Neuronal stem cell (in vitro differentiated cells): ENCODE measurements around the gene ZNF212.

ENCODE experiments used
- DNase-seq: peaks from one replicate; pipeline ENCODE4 v3.0.0-alpha.2; 2013; ENCODE audit warnings: low spot score
- H2AFZ ChIP-seq: one replicate; pipeline ENCODE4 v1.6.1; 2013; ENCODE audit warnings: mild to moderate bottlenecking, low read length, inconsistent platforms
- H2AK5ac ChIP-seq: 2 replicates; pipeline ENCODE4 v1.6.1; 2013; ENCODE audit warnings: low read depth, mild to moderate bottlenecking, inconsistent platforms, low read length, moderate library complexity, mixed read lengths
- H2BK120ac ChIP-seq: 2 replicates; pipeline ENCODE4 v1.6.1; 2013; ENCODE audit warnings: low read depth, mild to moderate bottlenecking, inconsistent platforms, low read length, moderate library complexity, mixed read lengths
- H2BK12ac ChIP-seq: one replicate; pipeline ENCODE4 v1.6.1; 2013; ENCODE audit warnings: low read length, inconsistent platforms
- H2BK15ac ChIP-seq: 2 replicates; pipeline ENCODE4 v1.6.1; 2013; ENCODE audit warnings: mild to moderate bottlenecking, low read length, inconsistent platforms, mixed read lengths
- H2BK5ac ChIP-seq: one replicate; pipeline ENCODE4 v1.6.1; 2013; ENCODE audit warnings: inconsistent platforms, mild to moderate bottlenecking, low read length, moderate library complexity
- H3K14ac ChIP-seq: one replicate; pipeline ENCODE4 v1.6.1; 2013; ENCODE audit warnings: low read length, inconsistent platforms
- H3K18ac ChIP-seq: 2 replicates; pipeline ENCODE4 v1.6.1; 2013; ENCODE audit warnings: low read length, inconsistent platforms
- H3K23ac ChIP-seq: 2 replicates; pipeline ENCODE4 v1.6.1; 2013; ENCODE audit warnings: low read depth, mild to moderate bottlenecking, mixed read lengths, low read length, inconsistent platforms; ENCODE audit not compliant: poor library complexity
- H3K27ac ChIP-seq: replicated peaks from 3 replicates; pipeline ENCODE4 v1.5.1; 2013; ENCODE audit warnings: low read length, inconsistent platforms
- H3K27me3 ChIP-seq, 3 experiments: 2 replicates each; pipeline ENCODE4 v1.6.1; 2013; ENCODE audit warnings: low read length in 3 of 3, mild to moderate bottlenecking in 2 of 3, inconsistent platforms in 1 of 3, low read depth in 1 of 3, mixed read lengths in 1 of 3, moderate library complexity in 1 of 3; ENCODE audit not compliant: control insufficient read depth in 3 of 3, insufficient read depth in 3 of 3
- H3K36me3 ChIP-seq, 2 donors: replicated peaks in 1 of 2; 2 replicates each; pipeline ENCODE4 v1.6.1; 2013; ENCODE audit warnings: low read length in 2 of 2; ENCODE audit not compliant: control insufficient read depth in 2 of 2, insufficient read depth in 2 of 2
- H3K4ac ChIP-seq: 2 replicates; pipeline ENCODE4 v1.6.1; 2013; ENCODE audit warnings: inconsistent platforms, mild to moderate bottlenecking, low read length, moderate library complexity
- H3K4me1 ChIP-seq, 2 donors: 1 replicate in 1 of 2; 2 replicates in 1 of 2; pipeline ENCODE4 v1.6.1; 2013; ENCODE audit warnings: low read length in 2 of 2, low read depth in 1 of 2; ENCODE audit not compliant: control insufficient read depth in 2 of 2, insufficient read depth in 1 of 2
- H3K4me2 ChIP-seq: one replicate; pipeline ENCODE4 v1.6.1; 2013; ENCODE audit warnings: mild to moderate bottlenecking, low read length, inconsistent platforms; ENCODE audit not compliant: insufficient read depth, poor library complexity, severe bottlenecking
- H3K4me3 ChIP-seq, 2 donors: 2 replicates each; pipeline ENCODE4 v1.5.1; 2013; ENCODE audit warnings: low read length in 2 of 2, mild to moderate bottlenecking in 2 of 2, inconsistent platforms in 1 of 2, moderate library complexity in 1 of 2
- H3K79me1 ChIP-seq: one replicate; pipeline ENCODE4 v1.6.1; 2013; ENCODE audit warnings: low read depth, mild to moderate bottlenecking, inconsistent platforms, low read length, moderate library complexity
- H3K9ac ChIP-seq: one replicate; pipeline ENCODE4 v1.6.1; 2013; ENCODE audit warnings: mild to moderate bottlenecking, low read depth, low read length, inconsistent platforms; ENCODE audit not compliant: poor library complexity
- H3K9me3 ChIP-seq, 2 donors: replicated peaks in 1 of 2; 2 replicates each; pipeline versions ENCODE3 to v1.6.1; 2013; ENCODE audit warnings: low read length in 2 of 2, mild to moderate bottlenecking in 2 of 2, inconsistent platforms in 1 of 2, low read depth in 1 of 2, mixed read lengths in 1 of 2, moderate library complexity in 1 of 2; ENCODE audit not compliant: control insufficient read depth in 2 of 2, insufficient read depth in 1 of 2
- H4K8ac ChIP-seq: one replicate; pipeline ENCODE4 v1.6.1; 2013; ENCODE audit warnings: low read depth, mild to moderate bottlenecking, inconsistent platforms, low read length, moderate library complexity
- H4K91ac ChIP-seq: one replicate; pipeline ENCODE4 v1.6.1; 2013; ENCODE audit warnings: low read length, low read depth, mild to moderate bottlenecking, inconsistent platforms; ENCODE audit not compliant: poor library complexity
- WGBS, 2 donors: extraction: QIAGEN DNeasy Blood & Tissue Kit; methylation state at CpG; one replicate each; pipeline ENCODE4 v1.1.7; 2013; ENCODE audit warnings: missing lambda C conversion rate in 2 of 2, mixed read lengths in 1 of 2; ENCODE audit not compliant: insufficient read length in 2 of 2, insufficient replicate concordance in 1 of 2; ENCODE audit errors: extremely low coverage in 2 of 2; 5-methylcytosine and 5-hydroxymethylcytosine counted together

Gene ZNF212

DNA sequence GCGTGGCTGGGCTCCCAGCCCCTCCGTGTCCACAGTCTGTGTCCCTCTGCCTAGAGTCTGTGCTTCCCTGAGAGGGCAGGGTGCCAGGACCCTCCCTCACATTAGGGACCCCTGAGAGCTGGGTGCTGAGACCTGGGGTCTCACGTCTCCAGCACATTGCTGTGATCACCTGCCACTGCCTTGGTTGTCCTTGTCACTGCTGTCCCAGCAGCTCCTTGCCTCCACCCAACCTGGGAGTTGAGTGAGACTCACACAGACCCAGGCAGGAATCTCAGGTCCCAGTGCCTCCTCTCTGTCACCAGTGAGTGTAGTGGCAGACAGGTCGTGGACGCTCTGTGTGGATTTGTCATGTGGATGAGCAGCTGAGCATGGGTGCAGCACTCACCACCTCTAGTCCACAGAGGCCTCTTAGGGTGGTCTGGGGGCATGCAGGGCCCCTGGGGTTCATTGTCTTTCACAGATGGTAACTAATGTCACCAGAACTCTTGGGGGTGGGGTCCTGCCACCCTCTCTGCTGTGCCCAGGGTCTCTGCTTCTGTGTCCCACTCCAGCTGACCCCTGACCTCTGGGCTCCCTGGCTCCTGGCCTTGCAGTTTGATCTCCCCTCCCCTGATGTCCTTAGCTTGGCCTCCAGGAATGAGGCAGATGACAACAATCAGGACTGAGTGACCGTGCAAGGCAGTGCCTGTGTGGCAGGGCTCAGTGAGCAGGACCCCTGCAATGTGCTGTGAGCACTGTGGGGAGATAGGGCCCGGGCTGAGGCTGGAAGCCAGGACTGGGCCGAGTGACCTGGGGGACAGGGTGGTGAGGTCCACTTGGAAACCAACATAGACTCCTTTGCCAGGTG, 41.4 kb downstream of the ZNF212 start:
- Histone ChIP-seq H3K79me1 (no peaks in the 10 kb centered on the region), H3K9me3 (no peaks in the 10 kb centered on the region), H2AK5ac (no peak overlapping the region), H4K8ac (no peak overlapping the region), H2BK5ac (peak overlapping the region; percentile 3), H4K91ac (no peak overlapping the region), H3K4me2 (no peak overlapping the region), H3K4ac (no peak overlapping the region), H3K9ac (peak overlapping the region; percentile 66), H2AFZ (no peak overlapping the region), H3K4me3 (peak overlapping the region in 1 of 2 donors; percentile 12), H3K23ac (no peak overlapping the region), H3K27me3 (no peaks in the 10 kb centered on the region), H3K36me3 (peaks cover 11 to 13% of the 10 kb centered on the region in 2 donors), H3K4me1 (peaks cover 0 to 1% of the 10 kb centered on the region in 2 donors), H2BK120ac (no peak overlapping the region), H3K27ac (no peak overlapping the region), H2BK15ac (no peak overlapping the region), H2BK12ac (no peak overlapping the region), H3K14ac (no peak overlapping the region), H3K18ac (no peak overlapping the region)
- WGBS, 2 donors: no CpG with 5 or more reads among the region's 8 CpGs
- no peak for DNase-seq

DNA sequence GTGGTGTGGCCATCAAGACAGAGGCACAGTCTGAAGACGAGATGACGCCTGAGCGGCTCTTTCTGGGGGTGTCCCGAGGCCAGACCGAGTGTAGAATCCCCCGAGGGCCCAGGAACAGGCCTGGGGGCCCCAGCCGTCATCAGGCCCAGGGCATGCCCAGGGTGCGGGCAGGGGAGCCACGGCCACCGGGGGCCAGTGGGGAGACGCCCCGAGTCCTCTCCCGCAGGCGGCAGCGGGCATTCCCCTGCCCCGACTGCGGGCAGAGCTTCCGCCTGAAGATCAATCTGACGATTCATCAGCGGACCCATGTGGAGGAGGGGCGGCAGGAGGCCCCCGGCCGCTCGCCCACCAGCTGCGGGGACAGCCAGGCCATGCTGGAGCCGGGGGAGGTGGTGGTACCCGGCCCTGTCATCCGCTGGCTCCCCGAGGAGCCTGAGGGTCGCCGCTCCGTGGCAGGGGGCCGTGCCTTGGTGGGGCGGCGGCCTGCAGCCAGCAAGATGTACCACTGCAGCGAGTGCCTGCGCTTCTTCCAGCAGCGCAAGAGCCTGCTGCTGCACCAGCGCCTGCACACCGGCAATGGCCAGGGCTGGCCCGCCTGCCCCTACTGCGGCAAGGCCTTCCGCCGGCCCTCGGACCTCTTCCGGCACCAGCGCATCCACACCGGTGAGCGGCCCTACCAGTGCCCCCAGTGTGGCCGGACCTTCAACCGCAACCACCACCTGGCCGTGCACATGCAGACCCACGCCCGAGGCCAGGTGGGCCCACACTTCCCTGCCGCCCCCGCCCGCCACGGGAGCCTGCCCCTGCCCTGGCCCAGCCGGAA, 42.3 kb downstream of the ZNF212 start:
- Histone ChIP-seq H3K36me3 (peaks cover 11% of the 10 kb centered on the region in 2 donors), H3K14ac (no peak overlapping the region)

DNA sequence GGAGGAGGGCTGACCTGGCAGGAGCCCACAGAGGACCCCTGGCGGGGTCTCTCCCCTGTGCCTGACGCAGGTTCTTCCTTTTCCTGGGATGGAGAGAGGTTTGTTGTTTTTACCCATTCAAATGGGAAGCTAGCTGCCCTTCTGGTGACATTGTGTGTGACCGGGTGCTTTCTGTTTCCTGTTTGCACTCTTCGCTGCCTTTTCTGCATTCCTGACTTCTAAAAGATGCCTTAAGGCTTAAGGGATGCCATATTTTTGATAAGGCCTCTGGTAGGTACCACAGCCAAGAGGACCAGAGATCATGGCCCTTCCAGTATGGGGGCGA, 42.8 kb downstream of the ZNF212 start:
- no peak overlapping the region for H2BK15ac ChIP-seq
- H3K4me1 ChIP-seq: peaks cover 0 to 1% of the 10 kb centered on the region in 2 donors
- no peak overlapping the region for H3K4ac ChIP-seq
- no peak overlapping the region for H4K91ac ChIP-seq
- peaks cover 11% of the 10 kb centered on the region in 2 donors for H3K36me3 ChIP-seq
- H3K14ac ChIP-seq: no peak overlapping the region
- no peak overlapping the region for H2BK12ac ChIP-seq
- no peaks in the 10 kb centered on the region for H3K79me1 ChIP-seq
- H3K4me3 ChIP-seq: no peak overlapping the region
- no peak overlapping the region for H2AK5ac ChIP-seq
- H3K18ac ChIP-seq: no peak overlapping the region
- DNase-seq: no peak
- H2BK5ac ChIP-seq: no peak overlapping the region
- H3K4me2 ChIP-seq: no peak overlapping the region
- H2AFZ ChIP-seq: no peak overlapping the region
- no peak overlapping the region for H2BK120ac ChIP-seq
- WGBS, 2 donors: no CpG with 5 or more reads among the region's 5 CpGs
- H3K9me3 ChIP-seq: no peaks in the 10 kb centered on the region
- H4K8ac ChIP-seq: no peak overlapping the region
- no peak overlapping the region for H3K27ac ChIP-seq
- H3K9ac ChIP-seq: peak overlapping the region; percentile 3
- no peaks in the 10 kb centered on the region for H3K27me3 ChIP-seq
- no peak overlapping the region for H3K23ac ChIP-seq

More for the DNA sequence above, 42.3 kb downstream of the ZNF212 start:
- no peak overlapping the region for H4K91ac ChIP-seq
- no peak overlapping the region for H3K27ac ChIP-seq
- DNase-seq: no peak
- no peak overlapping the region for H2BK15ac ChIP-seq
- peak overlapping the region; percentile 3 for H2BK5ac ChIP-seq
- WGBS, 2 donors: no CpG with 5 or more reads among the region's 59 CpGs
- no peaks in the 10 kb centered on the region for H3K79me1 ChIP-seq
- peaks cover 0 to 1% of the 10 kb centered on the region in 2 donors for H3K4me1 ChIP-seq
- no peaks in the 10 kb centered on the region for H3K9me3 ChIP-seq
- no peak overlapping the region for H2AK5ac ChIP-seq
- H2BK120ac ChIP-seq: no peak overlapping the region
- H3K4ac ChIP-seq: no peak overlapping the region
- no peak overlapping the region for H4K8ac ChIP-seq
- no peaks in the 10 kb centered on the region for H3K27me3 ChIP-seq
- H3K9ac ChIP-seq: peak overlapping the region; percentile 66
- H3K4me3 ChIP-seq: no peak overlapping the region
- no peak overlapping the region for H3K18ac ChIP-seq
- H2AFZ ChIP-seq: no peak overlapping the region
- H2BK12ac ChIP-seq: no peak overlapping the region
- H3K4me2 ChIP-seq: no peak overlapping the region
- no peak overlapping the region for H3K23ac ChIP-seq

DNA sequence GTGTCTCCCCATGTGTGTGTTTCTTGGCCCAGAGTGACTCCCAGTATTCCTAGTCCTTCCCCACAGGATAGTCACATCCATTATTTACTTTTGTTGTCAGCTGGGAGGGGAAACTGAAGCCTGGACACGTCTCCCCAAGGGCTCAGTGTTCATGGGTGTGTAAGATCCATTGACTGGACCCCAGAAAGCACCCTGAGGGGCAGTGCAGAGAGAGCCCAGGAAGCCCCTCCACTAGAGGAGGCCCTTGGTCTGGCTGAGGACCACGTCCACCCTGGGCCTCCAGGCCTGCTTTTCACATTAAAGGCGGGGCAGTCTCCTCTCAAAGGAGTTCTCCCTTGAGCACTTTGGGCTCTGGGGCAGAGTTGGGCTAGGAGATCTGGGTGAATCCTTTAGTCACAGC, 43.9 kb downstream of the ZNF212 start:
- no peak overlapping the region for H3K23ac ChIP-seq

More for the DNA sequence above, 43.9 kb downstream of the ZNF212 start:
- H2BK120ac ChIP-seq: no peak overlapping the region
- no peak overlapping the region for H3K14ac ChIP-seq
- no peak overlapping the region for H3K4me2 ChIP-seq
- no peak overlapping the region for H3K9ac ChIP-seq
- WGBS, 2 donors: no CpG with 5 or more reads among the region's 3 CpGs
- H2AK5ac ChIP-seq: no peak overlapping the region
- H4K91ac ChIP-seq: no peak overlapping the region
- H3K27ac ChIP-seq: no peak overlapping the region
- H2BK15ac ChIP-seq: no peak overlapping the region
- H4K8ac ChIP-seq: no peak overlapping the region
- H3K36me3 ChIP-seq: peaks cover 7 to 8% of the 10 kb centered on the region in 2 donors
- H3K79me1 ChIP-seq: no peaks in the 10 kb centered on the region
- no peak overlapping the region for H2AFZ ChIP-seq
- no peak for DNase-seq
- peaks cover 0 to 1% of the 10 kb centered on the region in 2 donors for H3K4me1 ChIP-seq
- H2BK12ac ChIP-seq: no peak overlapping the region
- no peaks in the 10 kb centered on the region for H3K27me3 ChIP-seq
- H3K4me3 ChIP-seq: no peak overlapping the region
- H3K9me3 ChIP-seq: no peaks in the 10 kb centered on the region
- no peak overlapping the region for H3K4ac ChIP-seq
- H2BK5ac ChIP-seq: no peak overlapping the region
- H3K18ac ChIP-seq: no peak overlapping the region
